DLD1 (cell line): ENCODE results near the gene PSTPIP2.
"Not testable (repeated sequence)": the region's sequence is repeated elsewhere in the genome, so short reads cannot be mapped to it uniquely, and the experiment has no call there.

Experiments used
- in situ Hi-C: cut with HindIII; loops from 2 replicates; pipeline ENCODE4 v1.10.0; 2017; ENCODE audit warnings: low sequenced_read_pairs

PSTPIP2 gene

GRCh38 chr18:46070232-46070631 lies 1.8 kb downstream of the PSTPIP2 start:
- in situ Hi-C loops: no loop called here

- in situ Hi-C loops: no loop called here
These were observed 2.5 kb downstream of the PSTPIP2 start for GRCh38 chr18:46069524-46069923.

- in situ Hi-C loops: no loop called here
These were observed 3.3 kb downstream of the PSTPIP2 start for GRCh38 chr18:46068763-46069162.

GRCh38 chr18:46067438-46068007 lies 4.5 kb downstream of the PSTPIP2 start:
- in situ Hi-C loops: no loop called here

- in situ Hi-C loops: no loop called here
These were observed 9.3 kb downstream of the PSTPIP2 start for GRCh38 chr18:46062781-46063180.

- in situ Hi-C loops: no loop called here
These were observed 10.3 kb downstream of the PSTPIP2 start for GRCh38 chr18:46061796-46062195.

GRCh38 chr18:46061387-46061786 lies 10.7 kb downstream of the PSTPIP2 start:
- in situ Hi-C loops: no loop called here

- in situ Hi-C loops: no loop called here
These were observed 11.7 kb downstream of the PSTPIP2 start for GRCh38 chr18:46060359-46060841.

GRCh38 chr18:46055838-46056230 lies 16.2 kb downstream of the PSTPIP2 start:
- in situ Hi-C loops: no loop called here

- in situ Hi-C loops: no loop called here
These were observed 16.9 kb downstream of the PSTPIP2 start for GRCh38 chr18:46054956-46055837.

- in situ Hi-C loops: no loop called here
These were observed 18.5 kb downstream of the PSTPIP2 start for GRCh38 chr18:46053368-46054095.

GRCh38 chr18:46051731-46052461 lies 20.2 kb downstream of the PSTPIP2 start:
- in situ Hi-C loops: no loop called here

GRCh38 chr18:46050268-46050667 lies 21.8 kb downstream of the PSTPIP2 start:
- in situ Hi-C loops: no loop called here

GRCh38 chr18:46048641-46049040 lies 23.4 kb downstream of the PSTPIP2 start:
- in situ Hi-C loops: no loop called here

GRCh38 chr18:46047369-46047768 lies 24.7 kb downstream of the PSTPIP2 start:
- in situ Hi-C loops: not testable (repeated sequence)

GRCh38 chr18:46046688-46047087 lies 25.4 kb downstream of the PSTPIP2 start:
- in situ Hi-C loops: no loop called here

- in situ Hi-C loops: no loop called here
These were observed 25.9 kb downstream of the PSTPIP2 start for GRCh38 chr18:46046126-46046525.

GRCh38 chr18:46042571-46043123 lies 29.4 kb downstream of the PSTPIP2 start:
- in situ Hi-C loops: no loop called here

GRCh38 chr18:46040747-46041104 lies 31.3 kb downstream of the PSTPIP2 start:
- in situ Hi-C loops: no loop called here

GRCh38 chr18:46040033-46040746 lies 31.9 kb downstream of the PSTPIP2 start:
- in situ Hi-C loops: no loop called here
